ENCODE results near the gene RARB.

DNA sequence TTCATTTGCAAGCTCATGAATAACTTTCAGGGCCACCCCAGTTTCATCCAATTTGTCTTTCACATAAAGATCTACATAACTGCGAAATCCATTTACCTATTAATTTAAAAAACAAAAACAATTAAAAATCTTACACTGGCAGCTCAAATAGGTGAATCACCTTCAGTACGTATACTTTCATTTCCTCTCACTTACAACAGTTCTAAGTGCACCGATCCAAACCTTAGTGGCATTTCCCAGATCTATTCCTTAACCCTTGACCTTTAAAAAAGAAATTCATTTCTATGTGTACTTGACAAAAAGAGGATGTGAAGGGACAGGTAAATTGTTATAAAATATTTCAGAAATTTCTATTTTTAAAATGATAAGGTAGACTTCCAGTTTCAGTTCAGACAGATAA lies 205.9 kb downstream of the RARB start:
- no peak for TF ChIP-seq POLR2A (IDR thresholded peaks at IDR 0.05)
- TF ChIP-seq, protein P1, sequence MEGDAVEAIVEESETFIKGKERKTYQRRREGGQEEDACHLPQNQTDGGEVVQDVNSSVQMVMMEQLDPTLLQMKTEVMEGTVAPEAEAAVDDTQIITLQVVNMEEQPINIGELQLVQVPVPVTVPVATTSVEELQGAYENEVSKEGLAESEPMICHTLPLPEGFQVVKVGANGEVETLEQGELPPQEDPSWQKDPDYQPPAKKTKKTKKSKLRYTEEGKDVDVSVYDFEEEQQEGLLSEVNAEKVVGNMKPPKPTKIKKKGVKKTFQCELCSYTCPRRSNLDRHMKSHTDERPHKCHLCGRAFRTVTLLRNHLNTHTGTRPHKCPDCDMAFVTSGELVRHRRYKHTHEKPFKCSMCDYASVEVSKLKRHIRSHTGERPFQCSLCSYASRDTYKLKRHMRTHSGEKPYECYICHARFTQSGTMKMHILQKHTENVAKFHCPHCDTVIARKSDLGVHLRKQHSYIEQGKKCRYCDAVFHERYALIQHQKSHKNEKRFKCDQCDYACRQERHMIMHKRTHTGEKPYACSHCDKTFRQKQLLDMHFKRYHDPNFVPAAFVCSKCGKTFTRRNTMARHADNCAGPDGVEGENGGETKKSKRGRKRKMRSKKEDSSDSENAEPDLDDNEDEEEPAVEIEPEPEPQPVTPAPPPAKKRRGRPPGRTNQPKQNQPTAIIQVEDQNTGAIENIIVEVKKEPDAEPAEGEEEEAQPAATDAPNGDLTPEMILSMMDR (IDR thresholded peaks at IDR 0.05) = no peak
